ENCODE measurements around the gene SKOR1.
A peak's percentile ranks its signal among the peaks of the same experiment; 100 is the strongest.

SKOR1 gene, protein sequence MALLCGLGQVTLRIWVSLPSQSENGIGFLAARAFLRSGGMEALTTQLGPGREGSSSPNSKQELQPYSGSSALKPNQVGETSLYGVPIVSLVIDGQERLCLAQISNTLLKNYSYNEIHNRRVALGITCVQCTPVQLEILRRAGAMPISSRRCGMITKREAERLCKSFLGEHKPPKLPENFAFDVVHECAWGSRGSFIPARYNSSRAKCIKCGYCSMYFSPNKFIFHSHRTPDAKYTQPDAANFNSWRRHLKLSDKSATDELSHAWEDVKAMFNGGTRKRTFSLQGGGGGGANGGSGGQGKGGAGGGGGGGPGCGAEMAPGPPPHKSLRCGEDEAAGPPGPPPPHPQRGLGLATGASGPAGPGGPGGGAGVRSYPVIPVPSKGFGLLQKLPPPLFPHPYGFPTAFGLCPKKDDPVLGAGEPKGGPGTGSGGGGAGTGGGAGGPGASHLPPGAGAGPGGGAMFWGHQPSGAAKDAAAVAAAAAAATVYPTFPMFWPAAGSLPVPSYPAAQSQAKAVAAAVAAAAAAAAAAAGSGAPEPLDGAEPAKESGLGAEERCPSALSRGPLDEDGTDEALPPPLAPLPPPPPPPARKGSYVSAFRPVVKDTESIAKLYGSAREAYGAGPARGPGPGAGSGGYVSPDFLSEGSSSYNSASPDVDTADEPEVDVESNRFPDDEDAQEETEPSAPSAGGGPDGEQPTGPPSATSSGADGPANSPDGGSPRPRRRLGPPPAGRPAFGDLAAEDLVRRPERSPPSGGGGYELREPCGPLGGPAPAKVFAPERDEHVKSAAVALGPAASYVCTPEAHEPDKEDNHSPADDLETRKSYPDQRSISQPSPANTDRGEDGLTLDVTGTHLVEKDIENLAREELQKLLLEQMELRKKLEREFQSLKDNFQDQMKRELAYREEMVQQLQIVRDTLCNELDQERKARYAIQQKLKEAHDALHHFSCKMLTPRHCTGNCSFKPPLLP

DNA sequence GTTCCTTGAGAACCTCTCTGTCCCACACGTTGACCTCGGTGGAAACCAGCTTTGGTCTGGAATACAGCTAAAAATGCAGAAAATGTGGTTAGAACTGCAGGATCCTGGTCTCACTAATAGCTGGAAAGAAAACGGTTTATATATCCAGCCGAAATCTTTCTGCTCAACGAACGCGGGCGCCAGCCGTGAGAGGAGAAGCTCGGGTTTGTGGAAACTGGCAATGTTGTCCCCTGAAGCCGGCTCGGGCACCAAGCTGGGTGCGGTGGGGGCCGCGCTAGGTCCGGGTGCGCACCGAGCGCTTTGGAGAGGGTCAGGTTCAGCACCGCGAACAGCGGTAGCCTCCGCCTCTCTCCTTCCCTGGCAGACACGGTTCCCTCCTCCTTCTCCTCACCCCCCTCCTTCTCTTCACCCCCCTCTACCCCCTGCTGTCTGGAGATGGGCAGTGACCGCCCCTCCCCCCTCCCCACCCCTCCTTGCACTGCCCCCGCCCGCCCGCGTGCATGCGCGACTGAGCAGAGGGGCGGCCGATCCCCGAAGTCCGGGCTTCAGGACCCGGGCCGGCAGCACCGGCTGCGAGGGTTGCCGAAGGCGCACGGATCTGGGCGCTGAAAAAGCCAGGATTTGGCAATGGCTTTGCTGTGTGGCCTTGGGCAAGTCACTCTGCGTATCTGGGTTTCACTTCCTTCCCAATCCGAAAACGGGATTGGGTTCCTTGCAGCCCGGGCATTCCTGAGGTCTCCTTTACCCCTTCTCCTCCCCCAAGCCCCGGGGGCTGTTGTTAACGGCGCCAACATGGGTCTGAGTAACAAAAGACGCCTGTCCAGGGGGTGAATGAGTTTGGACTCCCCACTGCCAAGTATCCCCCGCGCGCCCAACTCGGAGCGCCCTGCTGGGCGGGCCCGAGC is at the start of gene SKOR1:
Gene SKOR1, plus strand, starts transcription at position 534 of the 905 bp plus-strand sequence. Its CDS starts 94 bp downstream, at position 628.
- DNase-seq = no peak

DNA sequence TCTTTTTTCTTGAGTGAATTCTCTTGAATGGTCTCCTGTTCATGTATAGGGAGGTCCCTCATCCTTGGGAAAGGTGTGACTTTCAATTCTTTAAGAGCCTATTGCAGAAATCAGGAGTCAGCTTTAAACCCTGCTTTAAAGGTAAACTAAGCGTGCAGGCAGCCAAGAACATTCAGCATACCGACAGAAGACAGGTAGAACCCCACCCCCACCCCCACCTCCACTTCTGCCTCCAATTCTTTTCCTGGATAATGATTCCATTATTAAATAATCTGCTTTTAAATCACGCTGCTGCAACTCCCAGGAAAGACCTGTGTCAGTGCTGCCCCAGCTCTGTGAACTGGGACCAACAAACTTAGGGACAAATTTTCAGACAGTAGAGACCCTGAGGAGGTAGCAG is 49.3 kb upstream of the SKOR1 start:
- no peak for DNase-seq

DNA sequence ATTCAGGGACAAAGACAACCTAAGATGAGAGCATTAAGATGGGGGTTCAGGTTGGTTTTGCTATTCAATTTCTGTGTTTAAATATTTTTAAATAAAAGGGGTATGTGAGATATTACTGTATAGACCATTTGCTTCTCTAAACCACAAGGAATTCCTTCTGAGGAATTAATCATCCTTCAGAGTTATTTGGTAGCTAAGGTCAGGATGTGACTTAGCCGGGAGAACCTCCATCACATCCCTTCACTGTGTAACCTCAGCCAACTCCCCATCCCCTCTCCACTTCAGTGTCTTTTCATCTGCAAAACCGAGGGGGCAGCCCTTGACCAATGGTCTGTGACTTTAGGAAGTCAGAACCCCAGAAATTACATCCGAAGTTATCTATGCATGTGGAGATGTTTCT is 48.7 kb upstream of the SKOR1 start:
- no peak for DNase-seq

DNA sequence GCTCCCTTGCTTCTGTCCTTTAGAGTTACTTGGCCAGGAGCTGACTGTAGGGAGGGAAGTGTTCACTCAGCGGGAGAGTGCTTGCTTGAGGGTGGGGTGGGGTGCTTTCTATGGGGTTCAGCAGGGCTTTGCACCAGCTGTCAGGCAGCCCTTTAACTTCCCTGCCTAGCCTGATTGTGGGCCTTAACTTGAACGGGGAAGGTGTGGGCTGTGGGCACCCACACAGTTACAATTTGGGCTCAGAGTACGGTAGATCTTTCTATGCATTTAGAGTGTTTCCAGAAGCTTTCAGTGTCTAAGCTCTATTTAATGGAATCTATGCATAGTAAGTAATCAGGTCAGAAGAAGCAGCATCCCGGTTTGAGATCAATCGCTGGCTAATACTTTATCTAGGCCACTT is 48.2 kb upstream of the SKOR1 start:
- no peak for DNase-seq

DNA sequence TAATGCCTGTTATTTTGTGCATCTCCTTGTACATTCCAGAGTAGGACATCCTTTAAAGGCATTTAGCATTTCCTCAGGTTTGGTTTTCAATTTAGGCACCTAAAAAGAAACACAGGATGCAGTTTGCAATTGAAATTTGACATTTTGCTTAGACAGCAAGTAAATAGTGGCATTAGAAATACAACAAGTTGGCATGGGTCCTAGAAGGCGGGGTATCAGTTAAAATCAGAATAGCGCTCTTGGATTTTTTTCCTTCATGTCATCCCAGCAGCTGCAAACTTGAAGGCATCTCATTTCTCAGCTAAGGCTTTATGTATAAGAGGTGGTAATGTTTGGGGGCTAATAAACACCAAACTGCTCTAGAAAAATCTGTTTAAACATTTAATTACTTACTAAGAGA is 47.5 kb upstream of the SKOR1 start:
- DNase-seq = no peak

DNA sequence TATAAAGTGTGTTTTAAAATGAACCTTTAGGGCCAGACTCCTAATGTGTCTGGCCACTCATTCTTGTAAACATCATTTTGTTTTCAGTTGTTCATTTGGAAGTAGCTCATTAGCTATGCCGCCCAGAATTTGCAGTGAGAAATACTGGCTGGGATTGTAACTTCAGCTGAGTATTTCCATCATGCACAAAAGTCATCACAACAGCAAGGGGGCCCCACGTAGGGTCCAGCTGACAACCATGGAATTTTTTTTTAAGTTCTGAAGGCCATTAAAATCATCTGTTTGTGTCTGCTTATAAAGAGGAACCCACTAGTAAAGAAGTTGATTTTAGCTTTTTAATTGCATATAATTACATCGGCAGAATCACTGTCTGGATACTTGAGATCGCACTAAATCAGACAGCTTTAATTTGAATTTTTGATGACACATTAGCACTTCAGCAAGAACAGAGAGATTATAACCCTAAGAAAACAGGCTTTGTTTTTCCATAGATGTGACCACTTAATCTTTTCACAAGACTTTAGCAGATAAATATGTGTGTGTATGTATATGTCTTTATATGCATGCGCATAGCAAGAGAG is 46.3 kb upstream of the SKOR1 start:
- no peak for DNase-seq

DNA sequence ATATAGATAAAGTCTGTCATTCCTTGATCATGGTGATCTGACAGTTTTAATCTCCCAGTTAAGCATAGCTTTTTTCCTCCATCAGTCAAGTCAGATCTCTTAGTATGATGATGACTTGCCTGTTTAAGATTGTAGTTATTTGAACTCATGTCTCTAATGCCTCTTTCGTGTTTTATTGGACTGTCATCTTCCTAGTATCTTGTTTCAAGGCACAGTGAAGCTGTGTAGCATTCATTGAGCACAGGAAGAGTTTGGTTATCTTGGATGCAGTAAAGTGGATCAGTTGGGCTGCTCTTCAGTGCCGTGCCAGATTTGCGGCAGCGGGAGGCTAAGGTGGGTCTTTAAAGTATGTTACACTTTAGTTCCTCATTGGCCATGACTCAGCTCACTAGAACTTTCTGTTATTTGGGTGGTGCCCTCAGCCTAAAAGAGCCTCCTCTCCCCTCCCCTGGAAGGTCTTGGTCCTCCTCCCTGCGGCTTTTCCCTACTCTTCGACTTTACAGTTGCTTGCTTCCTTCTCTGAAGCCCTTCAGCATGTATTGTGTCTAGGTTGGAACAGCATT is 45.7 kb upstream of the SKOR1 start:
- no peak for DNase-seq

DNA sequence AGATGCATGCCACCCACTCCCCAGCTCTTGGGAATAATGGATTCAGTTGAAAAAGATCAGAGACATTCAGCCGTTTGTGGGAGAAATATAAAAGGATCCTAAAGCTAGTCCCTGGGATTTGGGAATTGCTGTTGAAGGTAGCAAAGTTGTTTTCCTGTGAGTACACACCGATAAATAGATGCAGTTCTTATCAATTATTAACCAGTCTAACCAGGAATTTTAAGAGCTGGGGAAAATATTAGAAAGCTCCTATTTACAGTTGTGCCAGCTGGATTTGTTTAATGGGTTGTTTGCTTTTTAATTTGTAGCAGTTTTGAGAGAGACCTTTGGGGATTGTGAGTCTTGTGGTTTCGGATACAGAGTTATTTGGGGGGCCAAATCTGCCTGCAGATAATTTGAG is 44.2 kb upstream of the SKOR1 start:
- DNase-seq = no peak

DNA sequence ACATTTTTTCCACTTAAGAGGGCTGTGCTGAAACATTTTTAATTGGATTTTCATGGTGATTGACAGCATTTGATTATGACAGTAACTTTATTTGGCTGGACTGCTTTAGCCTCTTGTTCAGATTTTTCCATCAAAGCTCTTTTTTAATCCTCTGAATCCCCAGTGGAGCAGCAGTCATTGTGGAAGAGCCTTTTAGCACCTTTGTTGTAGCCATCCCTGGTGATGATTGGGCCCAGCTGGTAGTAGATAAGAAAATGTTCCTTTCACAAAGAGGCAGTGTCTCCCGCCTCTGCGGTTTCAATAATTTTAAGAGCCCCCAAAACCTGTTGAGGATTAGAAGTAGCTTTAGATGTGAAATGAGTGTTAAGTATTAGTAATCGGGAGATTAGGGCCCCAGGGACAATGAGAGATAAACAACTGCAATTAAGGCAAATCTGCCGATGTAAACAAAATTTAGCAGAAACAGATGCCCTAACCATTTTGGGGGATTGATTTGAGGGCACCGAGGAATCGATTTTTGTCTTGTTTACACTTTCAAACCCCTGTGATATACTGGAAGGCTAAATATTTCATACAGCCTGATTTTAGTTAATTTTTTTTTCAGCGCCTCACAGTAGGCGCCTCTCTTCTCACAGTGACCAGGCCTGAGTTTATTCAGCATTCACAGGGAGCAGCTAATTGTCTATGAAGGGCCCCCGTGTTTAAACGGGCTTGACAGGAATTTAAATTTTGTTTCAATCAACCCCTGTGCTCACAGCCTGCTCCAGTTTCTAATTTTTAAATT is 43.2 kb upstream of the SKOR1 start:
- DNase-seq = no peak

DNA sequence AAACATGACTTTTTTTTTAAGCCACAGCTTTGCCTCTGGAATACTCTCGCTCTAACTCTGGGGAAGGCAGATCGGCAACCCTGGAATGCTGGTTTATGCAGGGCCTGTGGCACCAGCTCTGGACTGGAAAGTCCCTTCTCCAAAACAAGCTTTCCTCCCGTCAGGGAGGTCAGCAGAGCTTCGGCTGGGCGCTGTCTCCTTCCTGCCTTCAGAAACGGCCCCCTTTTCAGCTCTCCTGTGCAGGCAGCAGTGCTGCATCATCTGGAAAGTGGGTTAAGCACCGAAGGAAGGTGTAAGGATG is 42.7 kb upstream of the SKOR1 start:
- no peak for DNase-seq

DNA sequence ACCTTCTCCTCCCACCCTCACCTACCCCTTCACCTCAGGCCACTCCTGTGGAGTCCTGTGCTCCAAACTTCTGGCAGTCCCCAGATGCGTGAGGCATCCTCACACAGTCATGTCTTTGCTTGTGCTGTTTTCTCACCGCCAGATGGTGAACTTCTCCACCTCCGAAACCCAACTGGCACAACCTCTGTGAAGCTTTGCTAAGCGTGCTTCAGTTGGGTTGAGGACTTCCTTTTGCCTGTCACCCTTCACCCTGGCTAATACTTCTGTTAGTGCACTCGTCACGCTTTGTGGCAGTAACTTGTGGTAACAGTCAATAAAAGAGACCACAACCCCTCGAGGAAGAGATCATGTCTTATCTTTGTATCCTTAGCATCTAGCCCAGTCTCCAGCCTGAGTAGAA is 42.0 kb upstream of the SKOR1 start:
- peak; percentile 59 for DNase-seq

DNA sequence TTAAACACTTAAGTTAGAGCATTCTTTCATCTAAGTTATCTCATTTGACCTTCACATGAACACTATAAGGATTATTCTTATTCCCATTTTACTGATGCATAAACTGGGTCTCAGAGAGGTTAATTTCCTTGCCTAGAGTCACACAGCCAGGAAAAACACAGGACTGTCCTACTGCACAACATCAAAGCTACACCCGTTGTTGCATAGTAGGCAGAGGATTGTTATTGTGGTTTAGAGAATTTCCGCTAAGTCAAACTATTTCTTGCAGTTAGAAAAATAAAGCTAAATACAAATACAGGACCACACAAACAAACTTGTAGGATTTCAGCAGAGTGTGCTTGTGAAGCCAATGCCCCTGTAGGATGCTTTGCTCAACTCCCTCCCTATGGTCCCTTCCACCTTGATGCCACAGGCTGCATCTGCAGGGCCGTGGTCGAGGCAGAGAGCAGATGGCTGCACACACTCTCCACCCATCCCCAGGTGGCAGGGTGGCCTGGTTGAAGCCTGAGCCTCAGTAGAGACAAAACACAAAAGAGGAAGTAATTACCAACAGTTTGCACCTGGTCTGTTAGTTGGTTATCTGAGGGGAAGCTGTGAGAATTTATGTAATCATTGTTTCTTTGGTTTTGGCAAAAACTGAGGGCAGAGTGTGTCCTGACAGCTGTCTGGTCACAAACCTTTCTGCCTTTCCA is 41.1 kb upstream of the SKOR1 start:
- peak; percentile 36 for DNase-seq

DNA sequence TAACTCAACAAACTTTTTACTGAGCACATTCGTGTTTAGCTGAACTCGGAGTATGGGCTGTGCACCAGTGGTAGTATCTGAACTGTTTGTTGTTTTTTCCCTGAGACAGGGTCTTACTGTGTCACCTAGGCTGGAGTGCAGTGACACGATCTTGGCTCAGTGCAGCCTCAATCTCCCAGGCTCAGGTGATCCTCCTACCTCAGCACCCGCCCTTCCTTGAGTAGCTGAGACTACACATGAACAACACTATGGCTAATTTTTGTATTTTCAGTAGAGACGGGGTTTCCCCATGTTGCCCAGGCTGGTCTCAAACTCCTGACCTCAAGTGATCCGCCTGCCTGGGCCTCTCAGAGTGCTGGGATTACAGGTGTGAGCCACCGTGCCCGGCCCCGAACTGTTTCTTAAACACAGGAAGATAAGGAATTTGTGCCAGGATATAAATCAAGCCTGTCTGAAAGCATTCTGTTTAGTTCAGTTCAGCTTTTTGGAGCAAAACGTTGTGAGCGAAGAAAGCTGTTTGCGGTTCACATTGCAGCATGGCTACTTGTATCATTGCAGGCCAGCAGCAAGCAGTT is 40.4 kb upstream of the SKOR1 start:
- no peak for DNase-seq

DNA sequence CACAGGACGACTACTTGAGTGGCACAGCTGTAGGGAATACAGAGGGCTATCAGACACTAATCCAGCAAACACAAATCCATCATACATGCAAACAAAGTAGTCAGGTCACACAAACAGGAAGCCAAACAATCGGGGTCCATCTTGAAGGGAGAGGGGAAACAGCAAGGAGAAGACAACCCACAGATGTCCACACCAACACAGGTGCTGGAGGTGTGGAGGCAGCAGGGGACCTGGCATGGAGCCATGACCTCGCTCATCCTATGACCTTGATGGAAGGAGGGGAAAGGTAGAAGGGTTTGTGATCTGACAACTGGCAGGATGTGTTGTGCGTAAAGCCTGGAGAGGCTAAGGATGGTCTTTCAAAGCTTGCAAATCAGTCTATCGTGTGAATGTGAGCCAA is 39.9 kb upstream of the SKOR1 start:
- DNase-seq = no peak

DNA sequence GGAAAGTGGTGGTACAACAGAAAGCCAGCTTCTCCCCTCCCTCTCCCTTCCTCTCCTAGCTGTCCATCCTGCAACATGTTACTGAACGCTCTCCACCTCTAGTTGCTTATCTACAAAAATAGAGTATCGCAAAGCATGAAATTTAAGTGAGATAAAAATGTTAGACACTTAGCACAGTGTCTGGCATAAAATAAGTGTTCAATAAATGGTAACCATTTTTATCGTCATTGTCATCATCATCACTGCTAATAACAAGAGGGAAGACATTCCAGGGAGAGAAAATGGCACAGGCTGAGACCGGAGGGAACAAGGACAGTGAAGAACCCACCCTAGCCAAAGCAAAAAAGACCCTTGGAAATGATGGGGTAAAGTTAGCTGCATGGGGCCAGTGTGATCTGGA is 38.7 kb upstream of the SKOR1 start:
- no peak for DNase-seq

DNA sequence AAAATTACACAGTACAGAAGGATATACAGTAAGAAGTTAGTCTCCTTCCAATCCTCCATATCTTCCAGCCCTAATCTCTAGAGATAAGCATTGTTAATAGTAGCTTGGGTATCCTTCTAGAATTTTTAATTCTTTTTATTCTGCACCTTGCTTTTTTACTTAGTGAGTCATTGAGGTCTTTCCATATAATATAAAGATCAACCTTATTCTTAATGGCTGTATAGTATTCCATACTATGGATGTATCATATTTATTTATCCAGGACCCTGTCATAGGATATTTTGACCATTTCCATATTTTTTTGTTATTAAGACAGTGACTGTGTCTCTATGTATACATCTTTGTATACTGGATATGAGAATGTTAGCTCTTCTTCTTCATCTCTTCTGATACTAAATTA is 36.3 kb upstream of the SKOR1 start:
- DNase-seq = no peak

DNA sequence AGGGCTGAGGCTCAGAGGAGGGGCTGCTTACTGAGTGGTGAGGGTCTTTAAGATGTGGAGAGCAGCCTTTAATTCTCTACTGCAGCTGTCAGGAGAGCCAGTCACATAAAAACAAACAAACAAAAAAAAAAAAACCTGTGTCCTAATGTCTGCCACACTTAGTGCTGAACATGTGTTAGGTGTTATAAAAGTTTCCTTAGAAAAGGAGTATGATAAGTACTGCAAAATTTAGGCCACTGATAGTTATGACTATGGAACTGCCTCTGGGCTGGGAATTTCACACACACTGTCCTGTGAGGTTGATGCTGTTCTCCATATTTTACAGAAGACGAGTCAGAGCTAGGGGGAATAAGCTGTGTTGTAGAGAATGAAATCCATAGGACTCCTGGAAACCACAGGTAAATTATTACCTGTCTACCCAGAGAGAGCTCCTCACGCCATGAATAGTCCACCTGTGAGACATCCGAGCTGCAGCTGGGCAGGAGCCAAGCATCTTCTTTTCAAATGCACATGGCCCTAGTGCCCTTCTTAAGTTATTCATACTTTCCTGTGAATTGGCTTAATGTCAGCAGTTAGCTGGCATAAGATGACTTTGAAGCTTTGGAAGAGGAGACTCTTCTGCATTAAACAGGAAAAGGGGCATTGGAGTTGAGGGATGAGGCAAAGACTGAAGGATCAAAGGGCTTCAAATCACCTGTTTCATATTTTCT is 34.5 kb upstream of the SKOR1 start:
- DNase-seq = no peak

DNA sequence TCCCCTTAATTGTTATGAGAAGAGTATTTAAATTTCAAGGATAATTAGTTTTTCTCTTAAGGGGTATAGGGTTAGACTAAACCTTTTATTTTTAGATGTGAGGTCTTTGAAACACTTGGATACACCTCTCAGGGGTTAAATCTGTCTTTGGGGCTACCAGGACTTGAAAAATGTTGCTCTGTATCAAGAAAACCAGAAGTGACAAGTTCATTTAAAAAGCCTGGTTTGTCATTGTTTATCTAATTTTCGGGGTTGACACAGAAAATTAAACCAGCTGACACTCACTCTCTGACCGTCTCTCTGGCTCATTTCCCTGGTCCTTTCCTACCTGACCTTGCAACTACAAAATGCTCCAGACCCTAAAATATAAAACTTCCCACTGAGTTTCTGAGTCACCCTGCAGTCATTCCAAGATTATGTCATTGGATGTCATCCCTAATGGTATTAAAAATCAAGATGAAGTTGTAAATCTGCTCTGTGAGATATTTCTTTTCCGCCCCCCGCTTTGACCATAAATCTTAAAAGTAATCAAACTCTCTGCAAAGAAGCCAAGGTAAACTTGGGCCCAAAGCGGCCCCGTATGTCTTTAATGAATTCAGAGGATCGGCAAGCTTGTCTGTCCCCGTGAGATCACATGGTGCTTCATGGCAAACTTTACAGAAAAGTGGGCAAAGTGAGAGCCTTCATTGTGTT is 32.9 kb upstream of the SKOR1 start:
- DNase-seq = no peak
